ENCODE data around the gene CDK3. TPM values are rescaled to one million over a fixed set of nuclear protein-coding genes. Genes with fewer than 3 reads are reported as not detected.

Gene CDK3
- total and polyA plus RNA-seq, 9 of the 15 experiments (the other 6 are each of a cell fraction or from before 2014, with no cell fraction given): 0.55 to 8.2 (median 4.7) TPM

DNA sequence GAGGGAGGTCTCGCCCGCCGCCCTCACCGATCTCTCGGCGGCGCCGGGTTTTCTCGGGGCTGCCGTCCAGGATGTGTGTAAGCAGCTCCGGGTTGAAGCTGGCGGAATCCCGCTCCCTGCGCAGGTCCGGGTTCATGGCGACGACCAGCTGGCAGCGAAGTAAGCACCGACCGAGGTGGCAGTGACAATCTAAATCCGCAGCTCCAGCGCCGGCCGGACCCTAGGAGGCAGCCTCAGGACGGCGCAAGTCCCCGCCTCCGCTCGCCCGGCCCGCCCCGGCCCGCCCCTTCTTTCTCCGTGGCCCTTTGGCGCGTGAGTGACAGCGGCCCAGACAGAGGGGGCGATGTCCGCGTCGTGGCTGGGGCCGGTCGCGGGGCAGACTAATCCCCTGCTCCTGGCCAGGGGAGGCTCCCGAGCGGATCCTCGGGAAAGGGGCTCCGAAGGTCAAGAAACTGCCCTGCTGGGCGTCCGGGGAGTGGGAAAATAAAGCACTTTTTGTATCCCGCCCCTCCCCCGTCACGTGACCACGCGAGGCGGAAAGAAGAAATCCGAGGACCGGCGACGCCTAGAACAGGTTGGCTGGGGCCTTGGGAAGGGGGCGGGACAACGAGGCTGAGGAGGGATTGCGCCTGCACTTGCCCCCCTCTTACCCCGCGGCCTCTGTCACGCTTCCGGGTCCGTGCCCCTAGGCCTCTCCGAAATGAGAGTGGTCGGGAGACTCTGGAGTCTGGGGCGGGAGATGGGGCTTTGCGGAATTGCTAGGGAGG lies 21.5 kb upstream of the CDK3 start, which contains the start of the genes ACOX1 and TEN1 (continued):
- TF ChIP-seq, protein P1, sequence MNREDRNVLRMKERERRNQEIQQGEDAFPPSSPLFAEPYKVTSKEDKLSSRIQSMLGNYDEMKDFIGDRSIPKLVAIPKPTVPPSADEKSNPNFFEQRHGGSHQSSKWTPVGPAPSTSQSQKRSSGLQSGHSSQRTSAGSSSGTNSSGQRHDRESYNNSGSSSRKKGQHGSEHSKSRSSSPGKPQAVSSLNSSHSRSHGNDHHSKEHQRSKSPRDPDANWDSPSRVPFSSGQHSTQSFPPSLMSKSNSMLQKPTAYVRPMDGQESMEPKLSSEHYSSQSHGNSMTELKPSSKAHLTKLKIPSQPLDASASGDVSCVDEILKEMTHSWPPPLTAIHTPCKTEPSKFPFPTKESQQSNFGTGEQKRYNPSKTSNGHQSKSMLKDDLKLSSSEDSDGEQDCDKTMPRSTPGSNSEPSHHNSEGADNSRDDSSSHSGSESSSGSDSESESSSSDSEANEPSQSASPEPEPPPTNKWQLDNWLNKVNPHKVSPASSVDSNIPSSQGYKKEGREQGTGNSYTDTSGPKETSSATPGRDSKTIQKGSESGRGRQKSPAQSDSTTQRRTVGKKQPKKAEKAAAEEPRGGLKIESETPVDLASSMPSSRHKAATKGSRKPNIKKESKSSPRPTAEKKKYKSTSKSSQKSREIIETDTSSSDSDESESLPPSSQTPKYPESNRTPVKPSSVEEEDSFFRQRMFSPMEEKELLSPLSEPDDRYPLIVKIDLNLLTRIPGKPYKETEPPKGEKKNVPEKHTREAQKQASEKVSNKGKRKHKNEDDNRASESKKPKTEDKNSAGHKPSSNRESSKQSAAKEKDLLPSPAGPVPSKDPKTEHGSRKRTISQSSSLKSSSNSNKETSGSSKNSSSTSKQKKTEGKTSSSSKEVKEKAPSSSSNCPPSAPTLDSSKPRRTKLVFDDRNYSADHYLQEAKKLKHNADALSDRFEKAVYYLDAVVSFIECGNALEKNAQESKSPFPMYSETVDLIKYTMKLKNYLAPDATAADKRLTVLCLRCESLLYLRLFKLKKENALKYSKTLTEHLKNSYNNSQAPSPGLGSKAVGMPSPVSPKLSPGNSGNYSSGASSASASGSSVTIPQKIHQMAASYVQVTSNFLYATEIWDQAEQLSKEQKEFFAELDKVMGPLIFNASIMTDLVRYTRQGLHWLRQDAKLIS (CRISPR knock-in tag; IDR thresholded peaks at IDR 0.05): peak; percentile 76
- TF ChIP-seq, protein P2, sequence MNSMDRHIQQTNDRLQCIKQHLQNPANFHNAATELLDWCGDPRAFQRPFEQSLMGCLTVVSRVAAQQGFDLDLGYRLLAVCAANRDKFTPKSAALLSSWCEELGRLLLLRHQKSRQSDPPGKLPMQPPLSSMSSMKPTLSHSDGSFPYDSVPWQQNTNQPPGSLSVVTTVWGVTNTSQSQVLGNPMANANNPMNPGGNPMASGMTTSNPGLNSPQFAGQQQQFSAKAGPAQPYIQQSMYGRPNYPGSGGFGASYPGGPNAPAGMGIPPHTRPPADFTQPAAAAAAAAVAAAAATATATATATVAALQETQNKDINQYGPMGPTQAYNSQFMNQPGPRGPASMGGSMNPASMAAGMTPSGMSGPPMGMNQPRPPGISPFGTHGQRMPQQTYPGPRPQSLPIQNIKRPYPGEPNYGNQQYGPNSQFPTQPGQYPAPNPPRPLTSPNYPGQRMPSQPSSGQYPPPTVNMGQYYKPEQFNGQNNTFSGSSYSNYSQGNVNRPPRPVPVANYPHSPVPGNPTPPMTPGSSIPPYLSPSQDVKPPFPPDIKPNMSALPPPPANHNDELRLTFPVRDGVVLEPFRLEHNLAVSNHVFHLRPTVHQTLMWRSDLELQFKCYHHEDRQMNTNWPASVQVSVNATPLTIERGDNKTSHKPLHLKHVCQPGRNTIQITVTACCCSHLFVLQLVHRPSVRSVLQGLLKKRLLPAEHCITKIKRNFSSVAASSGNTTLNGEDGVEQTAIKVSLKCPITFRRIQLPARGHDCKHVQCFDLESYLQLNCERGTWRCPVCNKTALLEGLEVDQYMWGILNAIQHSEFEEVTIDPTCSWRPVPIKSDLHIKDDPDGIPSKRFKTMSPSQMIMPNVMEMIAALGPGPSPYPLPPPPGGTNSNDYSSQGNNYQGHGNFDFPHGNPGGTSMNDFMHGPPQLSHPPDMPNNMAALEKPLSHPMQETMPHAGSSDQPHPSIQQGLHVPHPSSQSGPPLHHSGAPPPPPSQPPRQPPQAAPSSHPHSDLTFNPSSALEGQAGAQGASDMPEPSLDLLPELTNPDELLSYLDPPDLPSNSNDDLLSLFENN (IDR thresholded peaks at IDR 0.05; ENCODE audit: low read depth in 2 of 2, low read length in 2 of 2): 0 out of 4 replicates have a peak, but pooled peaks of 1 of the 2 experiments have one; percentile 46
- TF ChIP-seq GATA2 (CRISPR knock-in tag; IDR thresholded peaks at IDR 0.05): no peak
- peak; percentile 40; the same call in 1 of the 2 replicates for TF ChIP-seq ZNF12 (CRISPR knock-in tag; IDR thresholded peaks at IDR 0.05)
- TF ChIP-seq ESRRA (IDR thresholded peaks at IDR 0.05; ENCODE audit: borderline replicate concordance, low read depth): peak; percentile 26; the same call in 1 of the 2 replicates
- TF ChIP-seq SMARCB1 (IDR thresholded peaks at IDR 0.05; ENCODE audit: insufficient read length, low read depth): no peak
- TF ChIP-seq NCOR1 (IDR thresholded peaks at IDR 0.05): peak; percentile 50; the same call in 1 of the 2 replicates
- peak; percentile 49; the same call in 1 of the 2 replicates for TF ChIP-seq NR2C1 (IDR thresholded peaks at IDR 0.05)
- TF ChIP-seq NR2C1 (tag; IDR thresholded peaks at IDR 0.05): peak; percentile 44; the same call in 1 of the 2 replicates
- peak; percentile 21; the same call in 1 of the 2 replicates for TF ChIP-seq TEAD4 (IDR thresholded peaks at IDR 0.05; ENCODE audit: low read length)
- TF ChIP-seq TEAD4 (CRISPR knock-in tag; IDR thresholded peaks at IDR 0.05; ENCODE audit: borderline replicate concordance): no peak
- peak; percentile 62 for TF ChIP-seq KDM5B (IDR thresholded peaks at IDR 0.05; ENCODE audit: insufficient replicate concordance, low read depth, low read length)
- TF ChIP-seq FOXA3 (CRISPR knock-in tag; conservative IDR thresholded peaks at IDR 0.05 in 1 of 2, IDR thresholded peaks at IDR 0.05 in 1 of 2): 0 out of 4 replicates have a peak, but pooled peaks of 1 of the 2 experiments have one; percentile 43
- TF ChIP-seq, protein P3, sequence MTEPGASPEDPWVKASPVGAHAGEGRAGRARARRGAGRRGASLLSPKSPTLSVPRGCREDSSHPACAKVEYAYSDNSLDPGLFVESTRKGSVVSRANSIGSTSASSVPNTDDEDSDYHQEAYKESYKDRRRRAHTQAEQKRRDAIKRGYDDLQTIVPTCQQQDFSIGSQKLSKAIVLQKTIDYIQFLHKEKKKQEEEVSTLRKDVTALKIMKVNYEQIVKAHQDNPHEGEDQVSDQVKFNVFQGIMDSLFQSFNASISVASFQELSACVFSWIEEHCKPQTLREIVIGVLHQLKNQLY (CRISPR knock-in tag; conservative IDR thresholded peaks at IDR 0.05): 0 out of 4 replicates have a peak, but pooled peaks of 1 of the 2 experiments have one; percentile 7
- TF ChIP-seq, protein P4, sequence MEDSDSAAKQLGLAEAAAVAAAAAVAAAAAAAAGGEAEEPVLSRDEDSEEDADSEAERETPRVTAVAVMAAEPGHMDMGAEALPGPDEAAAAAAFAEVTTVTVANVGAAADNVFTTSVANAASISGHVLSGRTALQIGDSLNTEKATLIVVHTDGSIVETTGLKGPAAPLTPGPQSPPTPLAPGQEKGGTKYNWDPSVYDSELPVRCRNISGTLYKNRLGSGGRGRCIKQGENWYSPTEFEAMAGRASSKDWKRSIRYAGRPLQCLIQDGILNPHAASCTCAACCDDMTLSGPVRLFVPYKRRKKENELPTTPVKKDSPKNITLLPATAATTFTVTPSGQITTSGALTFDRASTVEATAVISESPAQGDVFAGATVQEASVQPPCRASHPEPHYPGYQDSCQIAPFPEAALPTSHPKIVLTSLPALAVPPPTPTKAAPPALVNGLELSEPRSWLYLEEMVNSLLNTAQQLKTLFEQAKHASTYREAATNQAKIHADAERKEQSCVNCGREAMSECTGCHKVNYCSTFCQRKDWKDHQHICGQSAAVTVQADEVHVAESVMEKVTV (CRISPR knock-in tag; IDR thresholded peaks at IDR 0.05): no peak

Data from K562 (cell line).